ENCODE results near the gene RFT1. TPM values are rescaled to one million over a fixed set of nuclear protein-coding genes. Genes with fewer than 3 reads are reported as not detected.

RFT1 gene
- total RNA-seq, 4 donors from 2014 or later = 2.2 to 10.3 (median 8.5) TPM

DNA sequence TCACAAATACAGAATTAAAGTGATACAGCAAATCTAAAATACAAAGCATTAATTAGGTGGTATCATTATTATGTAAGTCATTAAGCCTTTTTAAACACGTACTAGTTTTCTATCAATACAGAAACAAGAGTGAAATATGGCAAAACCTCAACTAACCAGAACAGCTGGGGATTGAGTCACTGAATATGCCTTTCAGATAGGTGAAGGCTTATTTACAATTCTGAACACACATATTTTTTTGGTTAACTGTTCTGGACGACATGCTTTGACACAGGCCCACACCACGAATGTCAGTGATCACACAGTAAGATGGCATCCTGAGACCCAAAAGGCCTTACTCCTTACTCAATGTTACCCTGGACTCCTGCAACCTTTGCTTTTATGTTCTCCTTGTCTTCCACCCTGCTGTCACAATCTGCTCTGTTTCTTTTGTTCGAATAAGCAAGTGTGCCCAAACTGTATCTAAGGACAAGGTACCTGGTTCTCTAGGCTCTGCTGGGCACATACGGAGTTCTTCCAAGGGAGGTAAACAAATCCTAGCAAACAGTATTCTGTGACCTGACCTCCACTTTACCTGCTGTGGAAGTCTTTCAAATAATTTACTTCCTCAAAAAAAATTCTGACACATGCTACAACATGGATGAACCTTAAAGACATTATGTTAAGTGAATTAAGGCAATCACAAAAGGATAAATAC, 91.4 kb downstream of the RFT1 start:
- Histone ChIP-seq H3K4me1 (peaks cover 2 to 26% (median 20%) of the 10 kb centered on the region in 4 donors), H3K36me3 (no peaks in the 10 kb centered on the region), H3K9me3 (no peaks in the 10 kb centered on the region), H3K27me3 (no peaks in the 10 kb centered on the region), H3K4me3 (no peak overlapping the region), H3K27ac (no peak overlapping the region)
- DNase-seq = no peak
- intact Hi-C loops (cut with DNase I; ENCODE audit: low total_unique reads) (no loop called here), in situ Hi-C loops (cut with MboI; ENCODE audit: low pct_ligation_motif_present in 1 of 4, low pct_unique_long_range_greater_than_20kb in 1 of 4, low sequenced_read_pairs in 3 of 4) (no loop called here)
- no peak for TF ChIP-seq EP300 (IDR thresholded peaks at IDR 0.05; ENCODE audit: low read depth)
- no peak for TF ChIP-seq POLR2A (IDR thresholded peaks at IDR 0.05)
- no peak for TF ChIP-seq POLR2AphosphoS5 (IDR thresholded peaks at IDR 0.05)
- TF ChIP-seq, protein P1, sequence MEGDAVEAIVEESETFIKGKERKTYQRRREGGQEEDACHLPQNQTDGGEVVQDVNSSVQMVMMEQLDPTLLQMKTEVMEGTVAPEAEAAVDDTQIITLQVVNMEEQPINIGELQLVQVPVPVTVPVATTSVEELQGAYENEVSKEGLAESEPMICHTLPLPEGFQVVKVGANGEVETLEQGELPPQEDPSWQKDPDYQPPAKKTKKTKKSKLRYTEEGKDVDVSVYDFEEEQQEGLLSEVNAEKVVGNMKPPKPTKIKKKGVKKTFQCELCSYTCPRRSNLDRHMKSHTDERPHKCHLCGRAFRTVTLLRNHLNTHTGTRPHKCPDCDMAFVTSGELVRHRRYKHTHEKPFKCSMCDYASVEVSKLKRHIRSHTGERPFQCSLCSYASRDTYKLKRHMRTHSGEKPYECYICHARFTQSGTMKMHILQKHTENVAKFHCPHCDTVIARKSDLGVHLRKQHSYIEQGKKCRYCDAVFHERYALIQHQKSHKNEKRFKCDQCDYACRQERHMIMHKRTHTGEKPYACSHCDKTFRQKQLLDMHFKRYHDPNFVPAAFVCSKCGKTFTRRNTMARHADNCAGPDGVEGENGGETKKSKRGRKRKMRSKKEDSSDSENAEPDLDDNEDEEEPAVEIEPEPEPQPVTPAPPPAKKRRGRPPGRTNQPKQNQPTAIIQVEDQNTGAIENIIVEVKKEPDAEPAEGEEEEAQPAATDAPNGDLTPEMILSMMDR (IDR thresholded peaks at IDR 0.05) = no peak
- 73 to 92% methylated on average over 3 to 5 of the region's 5 CpGs for WGBS, 2 donors (ENCODE audit: low coverage in 1 of 2)

Other genes starting within 250 kb of the RFT1 start
- 10 to 100 TPM in 3 of 4 donors, 1 to 10 TPM in 1; 8.2 to 33.0 (median 16.4) TPM for gene STIMATE, start 232.9 kb downstream of the RFT1 start, total RNA-seq
- gene SFMBT1, start 84.4 kb downstream of the RFT1 start, total RNA-seq = 10 to 100 TPM in 2 of 4 donors, 1 to 10 TPM in 2; 1.9 to 33.0 (median 18.1) TPM
- gene PRKCD, start 30.8 kb upstream of the RFT1 start, total RNA-seq = 10 to 100 TPM; 43.8 to 78.9 (median 55.9) TPM
- 100 to 1,000 TPM in 3 of 4 donors, 10 to 100 TPM in 1; 97.3 to 338 (median 167) TPM for gene TKT, start 125.6 kb upstream of the RFT1 start, total RNA-seq
- gene DCP1A, start 217.1 kb upstream of the RFT1 start, total RNA-seq = 10 to 100 TPM; 11.6 to 22.4 (median 17.2) TPM

Measured in transverse colon (tissue), 4 donors.